GM19463 (cell line): Measurements from ENCODE around the gene CROCC2.

Source experiments
- ATAC-seq: cut with Tn5 transposase; IDR thresholded peaks from one replicate; pipeline ENCODE4 v1.9.1; 2021; ENCODE audit warnings: mild to moderate bottlenecking, moderate library complexity; ENCODE audit not compliant: unreplicated experiment

Gene CROCC2

GRCh38 chr2:240904216-240905175 is 1.6 kb upstream of the CROCC2 start:
- ATAC-seq = no peak

- no peak for ATAC-seq
Observed at GRCh38 chr2:240905176-240905781, 857 bp upstream of the CROCC2 start.

- ATAC-seq = no peak
Observed at GRCh38 chr2:240906911-240907590, 915 bp downstream of the CROCC2 start.

- no peak for ATAC-seq
Observed at GRCh38 chr2:240909216-240909974, 3.3 kb downstream of the CROCC2 start.

- no peak for ATAC-seq
Observed at GRCh38 chr2:240911641-240912265, 5.6 kb downstream of the CROCC2 start.

GRCh38 chr2:240912878-240913809 is 7.0 kb downstream of the CROCC2 start:
- ATAC-seq = no peak

GRCh38 chr2:240913810-240914644 is 7.9 kb downstream of the CROCC2 start:
- ATAC-seq = no peak

GRCh38 chr2:240914645-240915525 is 8.7 kb downstream of the CROCC2 start:
- ATAC-seq = no peak

GRCh38 chr2:240915526-240916341 is 9.6 kb downstream of the CROCC2 start:
- no peak for ATAC-seq

GRCh38 chr2:240916571-240917008 is 10.5 kb downstream of the CROCC2 start:
- no peak for ATAC-seq

- ATAC-seq = no peak
Observed at GRCh38 chr2:240917009-240917683, 11.0 kb downstream of the CROCC2 start.

GRCh38 chr2:240917684-240918257 is 11.6 kb downstream of the CROCC2 start:
- no peak for ATAC-seq

GRCh38 chr2:240918258-240919091 is 12.3 kb downstream of the CROCC2 start:
- ATAC-seq = no peak

GRCh38 chr2:240919161-240919781 is 13.1 kb downstream of the CROCC2 start:
- no peak for ATAC-seq
